Activated CD8-positive, alpha-beta memory T cell treated with anti-CD3 and anti-CD28 coated beads, Interleukin-2, amount 50 U/mL, for 4 hours (primary cell): Measurements from ENCODE around the gene MYBBP1A.
"Not testable (repeated sequence)": the region's sequence is repeated elsewhere in the genome, so short reads cannot be mapped to it uniquely, and the experiment has no call there.

Experiments
- DNase-seq: peaks from one replicate; pipeline ENCODE4 v3.0.0-alpha.2; 2020

Gene MYBBP1A, protein sequence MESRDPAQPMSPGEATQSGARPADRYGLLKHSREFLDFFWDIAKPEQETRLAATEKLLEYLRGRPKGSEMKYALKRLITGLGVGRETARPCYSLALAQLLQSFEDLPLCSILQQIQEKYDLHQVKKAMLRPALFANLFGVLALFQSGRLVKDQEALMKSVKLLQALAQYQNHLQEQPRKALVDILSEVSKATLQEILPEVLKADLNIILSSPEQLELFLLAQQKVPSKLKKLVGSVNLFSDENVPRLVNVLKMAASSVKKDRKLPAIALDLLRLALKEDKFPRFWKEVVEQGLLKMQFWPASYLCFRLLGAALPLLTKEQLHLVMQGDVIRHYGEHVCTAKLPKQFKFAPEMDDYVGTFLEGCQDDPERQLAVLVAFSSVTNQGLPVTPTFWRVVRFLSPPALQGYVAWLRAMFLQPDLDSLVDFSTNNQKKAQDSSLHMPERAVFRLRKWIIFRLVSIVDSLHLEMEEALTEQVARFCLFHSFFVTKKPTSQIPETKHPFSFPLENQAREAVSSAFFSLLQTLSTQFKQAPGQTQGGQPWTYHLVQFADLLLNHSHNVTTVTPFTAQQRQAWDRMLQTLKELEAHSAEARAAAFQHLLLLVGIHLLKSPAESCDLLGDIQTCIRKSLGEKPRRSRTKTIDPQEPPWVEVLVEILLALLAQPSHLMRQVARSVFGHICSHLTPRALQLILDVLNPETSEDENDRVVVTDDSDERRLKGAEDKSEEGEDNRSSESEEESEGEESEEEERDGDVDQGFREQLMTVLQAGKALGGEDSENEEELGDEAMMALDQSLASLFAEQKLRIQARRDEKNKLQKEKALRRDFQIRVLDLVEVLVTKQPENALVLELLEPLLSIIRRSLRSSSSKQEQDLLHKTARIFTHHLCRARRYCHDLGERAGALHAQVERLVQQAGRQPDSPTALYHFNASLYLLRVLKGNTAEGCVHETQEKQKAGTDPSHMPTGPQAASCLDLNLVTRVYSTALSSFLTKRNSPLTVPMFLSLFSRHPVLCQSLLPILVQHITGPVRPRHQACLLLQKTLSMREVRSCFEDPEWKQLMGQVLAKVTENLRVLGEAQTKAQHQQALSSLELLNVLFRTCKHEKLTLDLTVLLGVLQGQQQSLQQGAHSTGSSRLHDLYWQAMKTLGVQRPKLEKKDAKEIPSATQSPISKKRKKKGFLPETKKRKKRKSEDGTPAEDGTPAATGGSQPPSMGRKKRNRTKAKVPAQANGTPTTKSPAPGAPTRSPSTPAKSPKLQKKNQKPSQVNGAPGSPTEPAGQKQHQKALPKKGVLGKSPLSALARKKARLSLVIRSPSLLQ (N-terminal part only)

GRCh38 chr17:4554997-4555799 lies at the start of gene MYBBP1A:
TSS of gene MYBBP1A (minus strand) at chr17:4555384. CDS start at chr17:4555324, 60 bp downstream.
- peak; percentile 97 for DNase-seq

DNA sequence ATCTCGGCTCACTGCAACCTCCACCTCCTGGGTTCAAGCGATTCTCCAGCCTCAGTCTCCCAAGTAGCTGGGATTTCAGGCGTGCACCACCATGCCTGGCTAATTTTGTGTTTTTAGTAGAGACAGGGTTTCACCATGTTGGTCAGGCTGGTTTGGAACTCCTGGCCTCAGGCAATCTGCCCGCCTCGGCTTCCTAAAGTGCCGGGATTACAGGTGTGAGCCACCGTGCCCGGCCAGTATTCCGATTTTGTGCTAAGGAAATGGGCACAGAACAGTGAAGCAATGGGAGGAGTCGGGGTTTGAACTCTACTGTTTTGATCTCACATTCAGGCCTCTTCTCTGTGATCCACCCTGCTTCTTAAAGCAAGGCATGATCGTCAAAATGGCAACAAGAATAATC lies 49.6 kb upstream of the MYBBP1A start:
- not testable (repeated sequence) for DNase-seq

DNA sequence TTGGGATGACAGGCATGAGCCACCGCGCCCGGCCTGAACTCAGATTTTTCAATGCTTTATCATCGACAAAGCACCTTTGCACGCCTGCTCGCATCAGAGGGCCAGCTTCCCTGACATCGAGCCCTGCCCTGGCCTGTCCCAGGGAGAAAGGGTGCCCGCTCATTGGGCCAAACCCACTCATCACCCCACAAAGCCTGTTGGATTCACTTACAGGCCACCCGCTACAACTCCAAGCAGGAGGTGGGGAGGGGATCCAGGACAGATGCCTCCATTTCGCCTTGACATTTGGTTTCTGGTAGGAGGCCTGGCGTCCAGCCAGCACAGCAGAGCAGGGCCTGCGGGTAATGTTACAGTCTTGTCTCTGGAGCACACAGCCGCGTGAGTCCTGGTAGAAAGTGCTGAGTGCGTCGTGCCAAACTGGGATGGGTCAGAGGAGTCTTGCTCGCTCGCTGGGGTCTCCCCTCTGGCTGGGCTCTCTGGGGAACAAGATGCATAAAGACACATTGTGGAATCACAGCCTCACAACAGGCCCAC lies 49.0 kb upstream of the MYBBP1A start:
- DNase-seq, result no peak

- no peak for DNase-seq
Observed at GRCh38 chr17:4602041-4602440, 46.9 kb upstream of the MYBBP1A start.

DNA sequence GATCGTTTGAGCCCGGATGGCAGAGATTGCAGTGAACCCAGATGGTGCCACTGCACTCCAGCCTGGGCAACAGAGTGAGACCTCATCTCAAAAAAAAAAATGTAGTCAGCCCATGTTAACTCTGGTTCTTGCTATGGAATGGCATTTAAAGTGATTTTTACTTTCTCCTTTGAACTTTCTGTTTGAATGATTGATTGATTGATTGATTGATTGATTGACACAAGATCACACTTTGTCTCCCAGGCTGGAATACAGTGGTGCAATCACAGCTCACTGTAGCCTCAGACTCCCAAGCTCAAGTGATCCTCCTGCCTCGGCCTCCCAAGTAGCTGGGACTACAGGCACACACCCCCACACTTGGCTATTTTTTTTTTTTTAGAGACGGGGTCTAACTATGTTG lies 46.1 kb upstream of the MYBBP1A start:
- DNase-seq, result no peak

DNA sequence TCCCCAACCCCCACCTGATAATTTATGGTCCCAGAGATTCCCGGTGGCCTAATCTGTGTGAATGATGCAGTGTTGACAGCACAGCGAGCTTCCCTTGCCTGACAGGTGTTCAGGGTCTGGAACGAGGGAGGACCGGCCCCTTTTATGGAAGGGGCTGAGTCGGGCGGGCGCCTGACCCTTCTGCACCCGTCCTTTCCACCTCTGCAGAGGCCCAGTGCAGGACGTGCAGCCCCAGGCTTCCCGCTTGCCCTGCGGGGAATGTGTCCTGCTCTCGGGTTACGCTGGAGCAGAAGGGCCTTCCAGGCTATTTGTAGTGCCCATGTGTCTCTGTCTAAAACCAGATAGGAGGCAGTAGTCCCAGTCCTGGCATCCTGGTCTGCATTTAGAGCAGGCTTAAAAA lies 45.4 kb upstream of the MYBBP1A start:
- no peak for DNase-seq

DNA sequence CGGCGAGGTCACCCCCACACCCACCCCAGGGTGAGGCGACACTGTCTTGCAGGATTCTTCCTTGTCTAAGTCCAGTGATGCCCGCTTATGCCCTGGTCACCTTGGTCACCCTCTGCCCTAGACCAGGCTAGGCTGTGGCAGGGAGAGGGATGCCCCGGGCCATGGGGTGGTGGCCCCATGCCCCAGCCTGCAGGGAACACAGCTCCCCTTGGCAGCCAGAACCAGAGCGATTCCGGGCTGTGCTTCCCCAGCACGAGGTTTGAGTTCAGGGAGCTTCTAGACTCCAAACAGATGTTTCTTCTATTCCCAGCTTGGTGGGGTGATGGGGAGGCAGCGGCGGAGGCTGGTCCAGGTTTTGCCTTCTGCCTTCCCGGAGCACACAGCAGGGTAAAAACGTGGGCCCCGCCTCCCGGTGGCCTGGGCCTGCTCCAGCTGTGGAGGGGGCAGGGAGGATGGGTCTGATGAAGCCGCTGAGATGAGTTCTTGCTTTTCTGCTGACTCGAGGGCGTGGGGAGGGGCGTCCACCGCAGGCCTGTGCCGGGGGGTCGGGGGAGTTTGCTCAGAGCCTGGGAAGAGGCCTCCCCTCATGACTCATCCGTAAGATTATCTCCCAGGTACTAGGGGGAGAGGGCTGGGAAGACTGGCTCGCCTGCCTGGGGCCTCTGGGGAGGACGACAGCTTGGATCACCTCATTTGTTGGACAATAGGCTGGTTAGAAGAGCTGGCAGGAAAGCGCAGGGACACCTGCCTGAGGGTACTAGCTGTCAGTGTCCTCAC lies 44.5 kb upstream of the MYBBP1A start:
- DNase-seq, result no peak

GRCh38 chr17:4598776-4599504 lies 43.8 kb upstream of the MYBBP1A start:
- no peak for DNase-seq

- DNase-seq, result no peak
Observed at GRCh38 chr17:4597975-4598374, 42.8 kb upstream of the MYBBP1A start.

GRCh38 chr17:4596636-4597380 lies 41.6 kb upstream of the MYBBP1A start:
- DNase-seq, result no peak

DNA sequence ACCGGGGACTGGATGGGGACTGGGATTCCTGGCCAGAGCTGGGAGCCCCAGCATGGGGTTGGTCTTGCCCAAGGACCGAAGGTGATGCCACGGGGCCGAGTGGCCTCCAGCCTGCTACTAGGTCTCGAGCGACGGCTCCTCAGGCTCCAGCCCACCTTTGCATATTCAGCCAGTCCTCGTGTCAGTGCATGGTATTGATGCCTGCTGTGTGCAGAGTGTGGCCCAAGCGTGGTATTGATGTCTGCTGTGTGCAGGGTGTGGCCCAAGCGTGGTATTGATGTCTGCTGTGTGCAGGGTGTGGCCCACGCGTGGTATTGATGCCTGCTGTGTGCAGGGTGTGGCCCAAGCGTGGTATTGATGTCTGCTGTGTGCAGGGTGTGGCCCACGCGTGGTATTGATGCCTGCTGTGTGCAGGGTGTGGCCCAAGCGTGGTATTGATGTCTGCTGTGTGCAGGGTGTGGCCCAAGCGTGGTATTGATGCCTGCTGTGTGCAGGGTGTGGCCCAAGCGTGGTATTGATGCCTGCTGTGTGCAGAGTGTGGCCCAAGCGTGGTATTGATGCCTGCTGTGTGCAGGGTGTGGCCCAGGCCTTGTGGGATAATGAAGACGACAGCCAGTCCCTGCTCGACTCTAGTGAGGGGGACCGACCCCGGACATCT lies 40.6 kb upstream of the MYBBP1A start:
- DNase-seq, result not testable (repeated sequence)

GRCh38 chr17:4594931-4595684 lies 39.9 kb upstream of the MYBBP1A start:
- DNase-seq, result peak; percentile 28

- no peak for DNase-seq
Observed at GRCh38 chr17:4594406-4594805, 39.2 kb upstream of the MYBBP1A start.

- DNase-seq, result no peak
Observed at GRCh38 chr17:4593021-4593421, 37.8 kb upstream of the MYBBP1A start.

DNA sequence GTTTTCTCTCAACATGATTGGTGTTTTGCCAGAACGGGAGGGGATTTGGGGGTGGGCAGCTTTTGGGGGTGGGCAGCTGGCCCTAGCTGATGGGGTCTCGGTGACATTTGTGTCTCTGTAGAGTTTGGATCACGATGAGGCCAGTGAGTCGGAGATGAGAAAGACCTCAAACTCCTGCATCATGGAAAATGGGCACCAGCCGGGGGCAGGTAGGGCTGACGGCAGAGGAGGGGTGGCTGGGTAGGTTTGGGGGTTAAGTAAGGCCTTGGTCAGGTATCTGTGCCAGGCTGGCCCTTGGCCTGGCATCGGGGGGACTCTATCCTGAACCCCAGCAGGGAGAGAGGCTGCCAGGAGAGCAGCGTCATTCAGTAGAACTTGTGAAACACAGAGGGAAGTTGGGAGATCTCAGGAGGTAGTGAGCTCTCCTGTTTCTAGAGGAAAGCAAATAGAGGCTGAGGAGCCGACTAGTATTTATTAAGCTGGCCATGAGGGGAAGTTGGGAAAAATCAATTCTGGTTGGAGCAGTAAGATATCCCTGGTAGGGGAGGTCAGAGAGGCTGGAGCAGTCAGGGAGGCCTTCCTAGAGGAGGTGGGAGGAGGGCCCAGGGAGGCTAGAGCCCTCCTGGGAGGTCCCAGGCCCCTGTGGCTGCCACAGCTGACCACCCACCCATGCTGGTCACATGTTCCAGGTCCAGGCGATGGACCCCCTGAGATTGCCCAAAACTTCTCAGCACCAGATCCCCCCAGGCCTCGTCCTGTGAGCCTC lies 37.2 kb upstream of the MYBBP1A start:
- DNase-seq, result no peak

- no peak for DNase-seq
Observed at GRCh38 chr17:4591529-4591928, 36.3 kb upstream of the MYBBP1A start.

DNA sequence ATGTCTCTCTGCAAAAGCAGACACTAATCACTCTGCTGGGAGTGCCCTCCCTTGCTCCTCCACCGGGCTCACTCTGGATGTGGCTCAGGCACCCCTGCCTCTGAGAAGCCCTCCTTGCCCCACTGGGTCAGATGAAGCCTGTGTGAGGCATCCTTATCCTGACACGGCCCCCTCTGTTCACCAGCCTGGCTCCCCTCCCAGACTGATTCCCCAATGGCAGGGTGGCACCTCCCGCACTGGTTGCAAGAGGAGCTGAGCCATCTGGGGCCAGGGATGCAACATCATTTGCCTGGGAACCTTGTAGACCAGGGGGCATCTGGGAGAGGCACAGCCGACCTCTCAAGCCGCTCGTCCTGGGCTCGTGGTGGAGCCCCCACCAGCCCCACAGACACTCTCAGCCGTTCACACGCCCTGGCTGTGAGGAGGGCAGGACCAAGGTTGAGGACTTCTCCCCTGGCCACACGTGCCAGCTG lies 35.8 kb upstream of the MYBBP1A start:
- DNase-seq, result no peak
